ENCODE results near the gene B3GNT5. TPM values are rescaled to one million over a fixed set of nuclear protein-coding genes. Genes with fewer than 3 reads are reported as not detected.

B3GNT5 gene
- total and polyA plus RNA-seq, 3 donors from 2014 or later: 5.9 to 18.3 (median 6.3) TPM

DNA sequence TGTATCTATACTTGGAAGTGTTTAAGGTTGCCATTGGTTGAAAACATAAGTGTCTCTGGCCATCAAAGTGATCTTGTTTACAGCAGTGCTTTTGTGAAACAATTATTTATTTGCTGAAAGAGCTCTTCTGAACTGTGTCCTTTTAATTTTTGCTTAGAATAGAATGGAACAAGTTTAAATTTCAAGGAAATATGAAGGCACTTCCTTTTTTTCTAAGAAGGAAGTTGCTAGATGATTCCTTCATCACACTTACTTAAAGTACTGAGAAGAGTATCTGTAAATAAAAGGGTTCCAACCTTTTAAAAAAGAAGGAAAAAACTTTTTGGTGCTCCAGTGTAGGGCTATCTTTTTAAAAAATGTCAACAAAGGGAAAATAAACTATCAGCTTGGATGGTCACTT is 19.7 kb downstream of the B3GNT5 start:
- no peak for DNase-seq
- no peaks in the 10 kb centered on the region for H3K27me3 ChIP-seq
- H3K27ac ChIP-seq: no peak overlapping the region
- H3K4me1 ChIP-seq: peaks cover 9% of the 10 kb centered on the region
- no peak overlapping the region for H3K4me3 ChIP-seq
- H3K36me3 ChIP-seq (ENCODE audit: low read depth, missing control alignments): no peaks in the 10 kb centered on the region
- intact Hi-C loops (cut with DNase I; ENCODE audit: low total_unique reads): no loop called here
- no peaks in the 10 kb centered on the region for H3K9me3 ChIP-seq
- TF ChIP-seq, protein P1, sequence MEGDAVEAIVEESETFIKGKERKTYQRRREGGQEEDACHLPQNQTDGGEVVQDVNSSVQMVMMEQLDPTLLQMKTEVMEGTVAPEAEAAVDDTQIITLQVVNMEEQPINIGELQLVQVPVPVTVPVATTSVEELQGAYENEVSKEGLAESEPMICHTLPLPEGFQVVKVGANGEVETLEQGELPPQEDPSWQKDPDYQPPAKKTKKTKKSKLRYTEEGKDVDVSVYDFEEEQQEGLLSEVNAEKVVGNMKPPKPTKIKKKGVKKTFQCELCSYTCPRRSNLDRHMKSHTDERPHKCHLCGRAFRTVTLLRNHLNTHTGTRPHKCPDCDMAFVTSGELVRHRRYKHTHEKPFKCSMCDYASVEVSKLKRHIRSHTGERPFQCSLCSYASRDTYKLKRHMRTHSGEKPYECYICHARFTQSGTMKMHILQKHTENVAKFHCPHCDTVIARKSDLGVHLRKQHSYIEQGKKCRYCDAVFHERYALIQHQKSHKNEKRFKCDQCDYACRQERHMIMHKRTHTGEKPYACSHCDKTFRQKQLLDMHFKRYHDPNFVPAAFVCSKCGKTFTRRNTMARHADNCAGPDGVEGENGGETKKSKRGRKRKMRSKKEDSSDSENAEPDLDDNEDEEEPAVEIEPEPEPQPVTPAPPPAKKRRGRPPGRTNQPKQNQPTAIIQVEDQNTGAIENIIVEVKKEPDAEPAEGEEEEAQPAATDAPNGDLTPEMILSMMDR (IDR thresholded peaks at IDR 0.05): no peak
- TF ChIP-seq POLR2A (IDR thresholded peaks at IDR 0.05): no peak

DNA sequence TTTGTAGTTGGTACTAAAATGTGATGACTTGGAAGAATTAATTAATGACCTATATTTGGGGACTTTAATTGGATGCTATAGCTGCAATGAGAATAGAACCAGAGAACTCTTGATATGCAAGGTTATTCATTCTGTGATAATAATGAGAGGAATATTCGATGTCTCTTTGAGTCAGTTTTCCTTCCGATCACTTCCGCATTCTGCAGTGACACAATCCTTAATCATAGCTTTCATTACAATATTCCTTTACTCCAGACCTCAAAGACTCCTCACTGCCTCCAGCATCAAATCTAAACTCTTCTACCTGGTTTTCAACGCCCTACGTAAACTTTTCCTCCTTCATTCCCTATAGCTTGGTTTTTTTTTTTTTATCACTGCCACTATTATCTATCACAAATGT is 21.6 kb downstream of the B3GNT5 start:
- no peak for TF ChIP-seq POLR2A (IDR thresholded peaks at IDR 0.05)
- TF ChIP-seq, protein P1 (IDR thresholded peaks at IDR 0.05): no peak
- Histone ChIP-seq H3K27me3 (no peaks in the 10 kb centered on the region), H3K4me1 (peaks cover 9% of the 10 kb centered on the region), H3K36me3 (ENCODE audit: low read depth, missing control alignments) (no peaks in the 10 kb centered on the region), H3K27ac (no peak overlapping the region), H3K9me3 (no peaks in the 10 kb centered on the region), H3K4me3 (no peak overlapping the region)
- no peak for DNase-seq
- intact Hi-C loops (cut with DNase I; ENCODE audit: low total_unique reads): no loop called here
- 91 to 96% methylated on average over 5 of the region's 5 CpGs for WGBS, 2 donors

DNA sequence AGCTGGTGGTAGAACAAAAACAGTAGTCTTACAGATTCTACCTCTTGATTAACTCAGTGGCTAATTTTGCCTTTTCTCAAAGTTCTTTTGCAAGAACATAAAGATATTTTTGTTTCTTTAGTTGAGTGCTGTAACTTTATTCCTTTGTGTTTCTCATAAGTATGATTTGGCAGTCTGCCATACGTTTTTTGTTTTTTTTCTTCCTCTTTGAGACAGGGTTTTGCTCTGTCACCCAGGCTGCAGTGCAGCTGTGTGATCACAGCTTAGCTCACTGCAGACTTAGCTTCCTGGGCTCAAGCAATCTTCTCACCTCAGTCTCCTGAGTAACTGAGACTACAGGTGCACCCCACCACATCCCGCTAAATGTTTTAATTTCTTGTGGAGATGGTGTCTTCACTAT is 22.4 kb downstream of the B3GNT5 start:
- whole genome bisulfite sequencing, 2 donors: 50 to 73% methylated on average over 2 of the region's 2 CpGs
- Histone ChIP-seq H3K27me3 (no peaks in the 10 kb centered on the region), H3K4me1 (peaks cover 9% of the 10 kb centered on the region), H3K27ac (no peak overlapping the region), H3K9me3 (no peaks in the 10 kb centered on the region), H3K4me3 (no peak overlapping the region), H3K36me3 (ENCODE audit: low read depth, missing control alignments) (no peaks in the 10 kb centered on the region)
- no peak for TF ChIP-seq POLR2A (IDR thresholded peaks at IDR 0.05)
- TF ChIP-seq, protein P1 (IDR thresholded peaks at IDR 0.05): no peak
- DNase-seq: peak; percentile 37
- intact Hi-C loops (cut with DNase I; ENCODE audit: low total_unique reads): no loop called here

DNA sequence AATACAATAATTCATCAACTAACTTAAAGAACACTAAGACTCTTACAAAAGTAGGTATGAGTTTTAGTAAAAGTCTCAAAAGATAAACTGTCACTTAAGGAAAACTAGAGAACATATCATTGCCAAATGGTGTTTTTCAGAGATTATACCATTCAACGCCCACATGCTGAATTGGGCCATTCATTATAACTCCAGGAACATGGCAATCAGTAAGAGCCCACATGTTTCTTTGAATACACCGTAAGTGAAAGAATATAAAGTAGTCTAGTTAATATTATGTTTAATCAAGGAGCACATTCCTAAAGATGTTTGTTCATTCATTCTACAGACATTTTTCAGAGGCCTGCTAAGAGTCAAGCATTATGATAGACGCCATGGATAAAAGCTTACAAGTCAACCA is 22.9 kb downstream of the B3GNT5 start:
- no peaks in the 10 kb centered on the region for H3K9me3 ChIP-seq
- no peaks in the 10 kb centered on the region for H3K36me3 ChIP-seq (ENCODE audit: low read depth, missing control alignments)
- TF ChIP-seq, protein P1 (IDR thresholded peaks at IDR 0.05): no peak
- no peak for TF ChIP-seq POLR2A (IDR thresholded peaks at IDR 0.05)
- H3K4me1 ChIP-seq: peaks cover 9% of the 10 kb centered on the region
- no peak for DNase-seq
- no peak overlapping the region for H3K4me3 ChIP-seq
- H3K27ac ChIP-seq: no peak overlapping the region
- H3K27me3 ChIP-seq: no peaks in the 10 kb centered on the region
- WGBS, 2 donors: 69 to 72% methylated on average over 3 of the region's 3 CpGs
- intact Hi-C loops (cut with DNase I; ENCODE audit: low total_unique reads): no loop called here

DNA sequence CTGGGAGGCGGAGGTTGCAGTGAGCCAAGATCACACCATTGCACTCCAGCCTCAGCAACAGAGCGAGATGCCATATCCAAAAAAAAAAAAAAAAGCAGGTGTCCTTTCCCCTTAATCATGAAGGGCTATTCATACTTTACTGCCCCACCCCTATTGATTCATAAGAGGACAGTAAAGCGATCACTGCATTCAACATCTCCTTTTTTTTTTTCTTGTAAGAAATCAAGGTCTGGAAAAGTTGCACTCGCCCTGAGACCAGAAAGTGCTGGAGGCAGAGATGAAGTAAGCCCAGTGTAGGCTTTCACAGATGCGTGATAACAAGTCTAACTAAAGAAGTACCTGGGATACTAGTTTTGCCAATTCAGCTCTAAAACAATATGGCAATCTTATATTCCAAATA is 24.2 kb downstream of the B3GNT5 start:
- TF ChIP-seq, protein P1 (IDR thresholded peaks at IDR 0.05): no peak
- no peak for TF ChIP-seq POLR2A (IDR thresholded peaks at IDR 0.05)
- Histone ChIP-seq H3K4me1 (peaks cover 9% of the 10 kb centered on the region), H3K27me3 (no peaks in the 10 kb centered on the region), H3K36me3 (ENCODE audit: low read depth, missing control alignments) (no peaks in the 10 kb centered on the region), H3K4me3 (no peak overlapping the region), H3K9me3 (no peaks in the 10 kb centered on the region), H3K27ac (no peak overlapping the region)
- 95 to 96% methylated on average over 5 of the region's 5 CpGs for WGBS, 2 donors
- intact Hi-C loops (cut with DNase I; ENCODE audit: low total_unique reads): no loop called here
- no peak for DNase-seq

All from testis (tissue), 3 donors.